GM19023 (cell line): ENCODE results near the gene FDX1.

Source experiments
- ATAC-seq: cut with Tn5 transposase; IDR thresholded peaks from one replicate; pipeline ENCODE4 v1.9.1; 2021; ENCODE audit warnings: mild to moderate bottlenecking, moderate library complexity; ENCODE audit not compliant: unreplicated experiment

Gene FDX1

DNA sequence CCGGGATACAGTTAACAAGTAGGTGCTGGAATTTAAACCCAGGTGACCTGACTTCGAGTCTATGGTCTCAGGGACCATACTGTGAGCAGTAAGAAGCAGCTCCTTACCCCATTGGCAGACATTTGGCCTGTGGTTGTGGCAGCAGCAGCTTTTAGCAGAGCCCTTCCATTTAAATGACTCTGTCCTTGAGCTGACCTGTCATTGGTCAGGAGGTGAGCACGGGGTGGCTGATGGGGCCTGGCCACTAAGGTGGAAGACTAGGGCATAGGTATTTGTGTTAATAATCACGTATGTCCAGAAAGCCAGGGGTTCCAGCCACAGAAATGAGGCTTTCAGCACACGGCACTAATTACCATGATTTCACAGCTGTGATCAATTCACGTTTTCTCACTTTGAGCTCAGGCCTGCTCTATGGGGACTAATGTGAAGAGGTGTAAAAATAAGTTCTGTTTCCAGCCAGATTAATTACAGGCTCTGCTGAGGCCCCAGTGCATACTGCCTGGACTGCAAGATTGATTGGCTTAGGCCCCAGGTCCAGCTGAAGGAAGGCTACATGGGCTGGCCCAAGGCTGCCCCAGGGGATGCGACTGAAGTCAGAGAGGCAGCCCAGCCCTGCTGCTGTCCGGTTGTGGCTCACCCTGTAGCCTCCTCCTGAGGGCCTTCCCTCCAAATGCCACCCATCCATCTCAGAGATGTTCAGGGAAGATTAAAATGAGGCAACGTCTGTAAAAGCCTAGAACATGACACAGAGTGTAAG is 76.0 kb downstream of the FDX1 start:
- no peak for ATAC-seq

DNA sequence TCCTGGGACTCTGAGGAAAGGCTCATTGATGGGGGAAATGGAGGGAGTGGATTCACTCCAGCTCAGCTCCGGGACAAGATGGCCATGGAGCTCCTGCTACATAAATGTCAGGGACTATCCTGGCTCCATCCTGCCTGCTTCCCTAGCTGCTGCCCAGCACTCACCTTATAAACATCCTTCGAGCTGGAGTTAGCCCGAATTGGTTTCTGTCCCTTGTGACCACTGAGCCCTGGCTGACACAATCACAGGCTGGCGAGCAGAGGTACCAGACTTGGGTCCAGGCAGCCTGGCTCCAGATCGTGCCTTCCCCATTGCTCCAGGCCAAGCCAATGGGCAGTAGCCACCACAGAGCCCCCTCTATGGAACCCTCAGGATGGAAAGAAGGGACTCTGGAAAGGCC is 77.6 kb downstream of the FDX1 start:
- ATAC-seq = no peak

DNA sequence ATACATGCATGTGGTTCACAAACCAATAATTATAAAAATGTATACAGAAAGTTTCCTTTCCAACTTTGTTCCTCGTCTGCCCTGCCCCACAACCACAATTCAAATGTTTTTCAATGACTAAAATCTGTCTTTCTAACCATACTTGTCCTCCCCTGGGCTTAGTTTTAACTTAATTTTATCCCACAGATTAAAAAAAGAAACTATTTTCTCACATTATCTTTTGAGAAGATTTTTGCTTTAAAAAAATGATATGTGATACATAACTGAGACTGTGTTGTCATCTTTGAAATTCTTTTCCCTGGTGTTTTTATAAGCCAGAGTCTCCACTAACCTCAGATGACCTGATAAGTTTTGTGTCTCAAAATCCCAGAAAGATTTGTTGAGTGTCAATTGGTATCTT is 79.0 kb downstream of the FDX1 start:
- no peak for ATAC-seq

DNA sequence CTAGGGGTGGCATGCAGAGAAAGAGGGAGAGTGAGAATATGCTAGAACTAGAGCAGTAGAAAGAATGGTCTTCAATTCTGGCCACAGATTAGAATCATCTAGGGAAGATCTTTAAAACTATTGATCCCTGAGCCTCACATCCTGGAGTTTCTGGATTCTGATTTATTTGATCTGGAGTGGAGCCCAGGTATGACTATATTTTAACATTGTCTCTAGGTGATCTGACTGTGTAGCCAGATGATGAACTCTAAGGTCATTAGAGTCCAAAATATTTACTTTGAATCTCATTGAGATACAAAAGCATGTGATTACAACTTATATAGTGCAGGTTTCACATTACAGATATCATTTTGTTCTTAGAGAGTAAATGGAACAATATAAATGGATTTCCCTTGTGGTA is 79.7 kb downstream of the FDX1 start:
- no peak for ATAC-seq

- ATAC-seq = no peak
Measured at GRCh38 chr11:110512026-110512425, 82.3 kb downstream of the FDX1 start.

DNA sequence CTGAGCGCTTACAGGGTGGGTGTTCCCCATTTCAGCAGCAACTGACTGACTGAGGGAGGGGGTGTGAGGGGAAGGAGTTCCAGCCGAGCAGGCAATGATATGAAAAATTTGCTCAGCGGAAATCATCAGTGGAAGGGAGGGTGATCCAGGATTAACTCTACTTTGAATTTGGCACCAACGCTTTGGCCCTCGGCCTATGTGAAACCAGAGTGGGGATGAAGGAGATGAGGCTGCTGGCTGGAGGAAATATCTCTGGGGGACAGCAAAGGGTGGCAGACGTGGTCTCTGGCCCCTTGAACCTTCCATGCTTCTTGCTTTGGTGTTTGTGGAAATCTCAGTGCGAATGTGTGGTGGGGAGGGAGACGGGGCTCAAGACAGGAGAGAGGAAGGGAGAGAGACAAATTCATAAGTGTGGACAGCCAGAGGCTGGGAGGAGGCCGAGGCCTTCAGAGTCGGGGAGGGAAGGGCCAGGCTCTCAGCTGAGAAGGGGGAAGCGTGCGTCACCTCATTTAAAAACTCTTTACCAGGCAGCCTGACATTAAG is 83.6 kb downstream of the FDX1 start:
- no peak for ATAC-seq

GRCh38 chr11:110513846-110514437 is 84.2 kb downstream of the FDX1 start:
- no peak for ATAC-seq
